HepG2 (cell line): ENCODE results near the gene KCTD15. TPM values are rescaled to one million over a fixed set of nuclear protein-coding genes. Genes with fewer than 3 reads are reported as not detected.
A peak's percentile ranks its signal among the peaks of the same experiment; 100 is the strongest.

Experiments
- ATAC-seq: fragments of 200-7000 bp; cut with Tn5 transposase; 3 replicates; pipeline ENCODE4 v1.9.1; 2020; ENCODE audit warnings: mild to moderate bottlenecking, moderate library complexity
- BruUV-seq: library from RNA; stranded (reverse); fragments of 400-500 nt; replicated peaks from 2 replicates; lab custom pipeline; 2021; lab: Mats Ljungman, UMichigan
- CTCF ChIA-PET: fragments of 300-600 bp; formaldehyde crosslinking; extraction: SDS; loops from one replicate; lab custom pipeline; 2021; ENCODE audit warnings: low total read pairs, inconsistent platforms, low intra/inter-chr PET ratio; lab: Yijun Ruan, JAX
- POLR2A ChIA-PET: fragments of 350-600 bp; sonication (Branson Sonifier 250); formaldehyde crosslinking; loops from one replicate; lab custom pipeline; 2020; ENCODE audit warnings: antibody characterized with exemption, inconsistent platforms; lab: Yijun Ruan, JAX
- DNase-seq: peaks from one replicate; pipeline ENCODE4 v3.0.0-alpha.2; 2015; ENCODE audit warnings: low spot score
- FAIRE-seq: peaks from 3 replicates; lab custom pipeline; 2011; peaks lifted over from hg19 to GRCh38; lab: Jason Lieb, UNC
- H2AFZ ChIP-seq: one replicate; pipeline ENCODE4 v1.6.1; 2011; ENCODE audit warnings: low read length, inconsistent platforms
- H3K27ac ChIP-seq: fragments of 300-600 bp; 3 replicates; pipeline ENCODE4 v1.8.0; 2011; ENCODE audit warnings: mixed run types, mild to moderate bottlenecking, mixed read lengths, low read length, inconsistent platforms; ENCODE audit not compliant: insufficient read depth; ENCODE audit errors: extremely low read length
- H3K27me3 ChIP-seq, 2 experiments: fragments of 200-600 bp in 1 of 2; 2 replicates in 1 of 2; 3 replicates in 1 of 2; pipeline versions ENCODE4 v1.6.0 to v1.8.0; 2011; ENCODE audit warnings: low read length in 2 of 2, mild to moderate bottlenecking in 2 of 2, moderate library complexity in 2 of 2, inconsistent platforms in 1 of 2; ENCODE audit not compliant: insufficient read depth in 2 of 2, control insufficient read depth in 1 of 2
- H3K36me3 ChIP-seq, 2 experiments: fragments of 200-600 bp in 1 of 2; replicated peaks in 1 of 2; 2 replicates in 1 of 2; 3 replicates in 1 of 2; pipeline versions ENCODE4 v1.5.1 to v1.8.0; 2011; ENCODE audit warnings: low read length in 2 of 2, inconsistent platforms in 1 of 2; ENCODE audit not compliant: insufficient read depth in 2 of 2, control insufficient read depth in 1 of 2
- H3K4me1 ChIP-seq: 2 replicates; pipeline ENCODE4 v1.5.1; 2012; ENCODE audit warnings: low read length, inconsistent platforms; ENCODE audit not compliant: insufficient read depth
- H3K4me2 ChIP-seq: 2 replicates; pipeline ENCODE4 v1.6.0; 2011; ENCODE audit warnings: low read depth, low read length, inconsistent platforms
- H3K4me3 ChIP-seq, 3 experiments: fragments of 200-600 bp in 1 of 3; sonication (generic), shearing (Covaris generic) in 1 of 3; replicated peaks in 1 of 3; 2 replicates each; pipeline ENCODE4 v1.5.1; 2011 to 2016; ENCODE audit warnings: low read length in 3 of 3, inconsistent platforms in 2 of 3, low read depth in 2 of 3, mild to moderate bottlenecking in 2 of 3, control low read depth in 1 of 3, mixed read lengths in 1 of 3; ENCODE audit not compliant: insufficient read depth in 1 of 3
- H3K79me2 ChIP-seq: one replicate; pipeline ENCODE4 v1.6.1; 2011; ENCODE audit warnings: low read length, inconsistent platforms; ENCODE audit not compliant: insufficient read depth
- H3K9ac ChIP-seq: 2 replicates; pipeline ENCODE4 v1.6.0; 2011; ENCODE audit warnings: mild to moderate bottlenecking, low read depth, low read length, inconsistent platforms; ENCODE audit not compliant: insufficient read depth
- H3K9me3 ChIP-seq: 2 replicates; pipeline ENCODE4 v1.5.1; 2012; ENCODE audit warnings: mild to moderate bottlenecking, low read length
- H4K20me1 ChIP-seq: 2 replicates; pipeline ENCODE4 v1.6.0; 2011; ENCODE audit warnings: inconsistent platforms, mild to moderate bottlenecking, low read length, moderate library complexity; ENCODE audit not compliant: insufficient read depth
- KLF16 ChIP-seq, 2 experiments: sonication (generic) in 1 of 2; formaldehyde crosslinking in 1 of 2; IDR thresholded peaks; 2 replicates each; pipeline versions ENCODE4 v1.6.1 to v1.8.0; 2016 to 2023; ENCODE audit warnings: missing genetic modification reagents in 2 of 2, missing compliant biosample characterization in 1 of 2
- MEF2D ChIP-seq: sonication (generic); formaldehyde crosslinking; IDR thresholded peaks from 2 replicates; pipeline ENCODE4 v1.5.1; 2020; ENCODE audit warnings: mild to moderate bottlenecking, missing genetic modification reagents
- NBN ChIP-seq: fragments of 450-650 bp; conservative IDR thresholded peaks from 2 replicates; pipeline ENCODE4 v1.6.1; 2017
- PBX3 ChIP-seq: sonication (generic); formaldehyde crosslinking; IDR thresholded peaks from 2 replicates; pipeline ENCODE4 v1.8.1; 2023; ENCODE audit warnings: missing genetic modification reagents, inconsistent platforms, borderline replicate concordance
- SNAPC5 ChIP-seq: sonication (generic); formaldehyde crosslinking; IDR thresholded peaks from 2 replicates; pipeline ENCODE4 v1.8.1; 2023; ENCODE audit warnings: mild to moderate bottlenecking, missing genetic modification reagents, borderline replicate concordance
- THAP9 ChIP-seq: sonication (generic); formaldehyde crosslinking; IDR thresholded peaks from 2 replicates; pipeline ENCODE4; 2020; ENCODE audit warnings: missing genetic modification reagents, mild to moderate bottlenecking, borderline replicate concordance
- ZNF670 ChIP-seq: sonication (generic); formaldehyde crosslinking; IDR thresholded peaks from 2 replicates; pipeline ENCODE4 v1.8.0; 2022; ENCODE audit warnings: mild to moderate bottlenecking, missing genetic modification reagents, borderline replicate concordance
- ZNF713 ChIP-seq: sonication (generic); formaldehyde crosslinking; IDR thresholded peaks from 2 replicates; pipeline ENCODE4 v1.4.0; 2020; ENCODE audit warnings: mild to moderate bottlenecking, missing genetic modification reagents
- ZNF747 ChIP-seq: sonication (generic); formaldehyde crosslinking; IDR thresholded peaks from 2 replicates; pipeline ENCODE4 v1.8.1; 2023; ENCODE audit warnings: missing genetic modification reagents, mild to moderate bottlenecking, borderline replicate concordance
- ZNF768 ChIP-seq: sonication (generic); formaldehyde crosslinking; IDR thresholded peaks from 2 replicates; pipeline ENCODE4 v1.4.0; 2020; ENCODE audit warnings: missing genetic modification reagents
- WGBS: methylation state at CpG from one replicate; pipeline ENCODE4 v1.1.6; 2017; ENCODE audit warnings: low lambda C conversion rate; 5-methylcytosine and 5-hydroxymethylcytosine counted together
- in situ Hi-C: cut with HindIII; loops from 2 replicates; pipeline ENCODE4 v1.10.0; 2017; ENCODE audit warnings: low pct_unique_long_range_greater_than_20kb; ENCODE audit not compliant: extremely low pct_ligation_motif_present
- intact Hi-C: fragments of 100-400 bp; cut with micrococcal nuclease; formaldehyde crosslinking; loops from one replicate; pipeline ENCODE4 v1.10.0; 2022; ENCODE audit not compliant: unreplicated experiment
- polyA plus RNA-seq, 8 experiments: library from polyadenylated mRNA; depleted of rRNA in 3 of 8; stranded (reverse) in 7 of 8; unstranded in 1 of 8; fragments of >200 nt; fragmentation: Illumina TruSeq in 4 of 8; extraction: Trizol in 4 of 8; gene quantifications; 2 replicates each; pipeline versions ENCODE4 v1.2.1 to v1.2.3, GENCODE V29; 2011 to 2016; ENCODE audit warnings: low read depth in 4 of 8, missing spikeins in 1 of 8, mixed read lengths in 1 of 8; ENCODE audit not compliant: insufficient read depth in 1 of 8
- total RNA-seq, 5 experiments: library from RNA; depleted of rRNA; stranded (reverse); fragments of >200 nt; fragmentation: Illumina TruSeq; extraction: Trizol; gene quantifications; 2 replicates each; pipeline ENCODE4 v1.2.3, GENCODE V29; 2016; ENCODE audit warnings: low read depth in 1 of 5

The KCTD15 gene
- total and polyA plus RNA-seq, 2 of the 13 experiments (the other 11 are each of a cell fraction or from before 2014, with no cell fraction given), result 13.2 to 16.7 TPM

GRCh38 chr19:33774751-33775150 is 21.9 kb upstream of the KCTD15 start:
- CTCF ChIA-PET, result interaction anchor here (5.6 kb wide), 1 partner anchor 321 kb away, joined by 148 read pairs; no protein-coding TSS in a partner anchor
- Histone ChIP-seq H3K36me3 (no peaks in the 10 kb centered on the region), H3K9ac (no peak overlapping the region), H2AFZ (no peak overlapping the region), H3K4me1 (peaks cover 7% of the 10 kb centered on the region), H4K20me1 (peaks cover 5% of the 10 kb centered on the region; the same call in 1 of the 2 replicates), H3K79me2 (no peaks in the 10 kb centered on the region), H3K4me3 (no peak overlapping the region), H3K4me2 (no peak overlapping the region), H3K27ac (no peak overlapping the region), H3K9me3 (no peaks in the 10 kb centered on the region), H3K27me3 (peaks cover 3 to 26% of the 10 kb centered on the region in 2 experiments; a peak in 4 of 5 replicates)
- POLR2A ChIA-PET, result no interaction called here
- no TSS peak for BruUV-seq
- ATAC-seq (no peak), FAIRE-seq (no peak), DNase-seq (no peak)
- 13% methylated on average over 3 of the region's 6 CpGs for WGBS
- in situ Hi-C loops, result loop anchor here (5.0 kb wide), 5 partner anchors 52 to 537 kb away; no protein-coding TSS in a partner anchor
- intact Hi-C loops, result no loop called here
- no peak for TF ChIP-seq SNAPC5
- no peak for TF ChIP-seq ZNF713
- TF ChIP-seq MEF2D (CRISPR knock-in tag), result no peak
- TF ChIP-seq ZNF747 (CRISPR knock-in tag), result no peak
- TF ChIP-seq ZNF768, result no peak
- TF ChIP-seq ZNF670 (CRISPR knock-in tag), result no peak

- H3K4me2 ChIP-seq, result no peak overlapping the region
- no peak overlapping the region for H2AFZ ChIP-seq
- in situ Hi-C loops, result loop anchor here (5.0 kb wide), 2 partner anchors 221 to 321 kb away; no protein-coding TSS in a partner anchor
- H3K4me1 ChIP-seq, result peaks cover 7% of the 10 kb centered on the region
- 19% methylated on average over 5 of the region's 9 CpGs for WGBS
- 0 out of 2 replicates have a peak, but pooled peaks have one; percentile 32 for TF ChIP-seq NBN
- no peak for TF ChIP-seq KLF16 (CRISPR knock-in tag; IDR thresholded peaks at IDR 0.05)
- TF ChIP-seq PBX3 (CRISPR knock-in tag), result no peak
- no peak for TF ChIP-seq THAP9 (CRISPR knock-in tag)
- POLR2A ChIA-PET, result no interaction called here
- no TSS peak for BruUV-seq
- H4K20me1 ChIP-seq, result peaks cover 5% of the 10 kb centered on the region; the same call in 1 of the 2 replicates
- peaks cover 4 to 37% of the 10 kb centered on the region in 2 experiments for H3K27me3 ChIP-seq
- ATAC-seq (no peak), FAIRE-seq (no peak), DNase-seq (no peak)
- H3K9ac ChIP-seq, result no peak overlapping the region
- no peaks in the 10 kb centered on the region for H3K36me3 ChIP-seq
- intact Hi-C loops, result no loop called here
- CTCF ChIA-PET, result interaction anchor here (4.6 to 5.6 kb wide), 2 partner anchors 222 to 319 kb away, joined by 55 to 148 read pairs; no protein-coding TSS in a partner anchor
- H3K9me3 ChIP-seq, result no peaks in the 10 kb centered on the region
- no peak overlapping the region for H3K4me3 ChIP-seq
- H3K27ac ChIP-seq, result no peak overlapping the region
- no peaks in the 10 kb centered on the region for H3K79me2 ChIP-seq
These were observed 20.8 kb upstream of the KCTD15 start for GRCh38 chr19:33775731-33776487.
